Activated B cell treated with CpG ODN at 0.5 μM for 24 hours (primary cell): Measurements from ENCODE around the gene MMEL1. TPM values are rescaled to one million over a fixed set of nuclear protein-coding genes. Genes with fewer than 3 reads are reported as not detected.

Experiments
- ATAC-seq: fragments of 200-7000 bp; cut with Tn5 transposase; one replicate; pipeline ENCODE4 v1.10.0; 2021; ENCODE audit warnings: low read depth, mild to moderate bottlenecking, moderate library complexity
- CTCF ChIA-PET: fragments of 350-600 bp; sonication (Branson Sonifier 250); formaldehyde crosslinking; loops from one replicate; lab custom pipeline; 2021; ENCODE audit warnings: antibody characterized with exemption; lab: Charles Lee
- POLR2A ChIA-PET: fragments of 350-600 bp; sonication (Branson Sonifier 250); formaldehyde crosslinking; loops from one replicate; lab custom pipeline; 2021; ENCODE audit warnings: antibody characterized with exemption; lab: Charles Lee
- DNase-seq: peaks from one replicate; pipeline ENCODE4 v3.0.0; 2022
- H3K27ac Mint-ChIP-seq: one replicate; pipeline ENCODE4 v1.8.0; 2020; ENCODE audit warnings: mixed read lengths
- H3K27me3 Mint-ChIP-seq: one replicate; pipeline ENCODE4 v1.8.0; 2021; ENCODE audit warnings: mixed read lengths
- H3K36me3 Mint-ChIP-seq: one replicate; pipeline ENCODE4 v1.8.0; 2021; ENCODE audit warnings: low read depth, mixed read lengths
- H3K4me1 Mint-ChIP-seq: one replicate; pipeline ENCODE4 v1.8.0; 2021; ENCODE audit warnings: mixed read lengths
- H3K4me3 Mint-ChIP-seq: one replicate; pipeline ENCODE4 v1.8.0; 2020; ENCODE audit warnings: mild to moderate bottlenecking, mixed read lengths
- H3K9me3 Mint-ChIP-seq: one replicate; pipeline ENCODE4 v1.8.0; 2020; ENCODE audit warnings: mixed read lengths
- CTCF ChIP-seq: fragments of 200-600 bp; IDR thresholded peaks from one replicate; pipeline ENCODE4 v1.8.0; 2022; ENCODE audit warnings: antibody characterized with exemption, mild to moderate bottlenecking
- intact Hi-C: fragments of 100-400 bp; cut with micrococcal nuclease; formaldehyde crosslinking; loops from one replicate; pipeline ENCODE4 v1.15.1; 2024
- total RNA-seq: library from RNA; stranded (reverse); gene quantifications from 2 replicates; pipeline ENCODE4 v1.2.3, GENCODE V29; 2022

MMEL1 gene
- total RNA-seq, 1 donor from 2014 or later = not detected

- intact Hi-C loops = loop anchor here (1.0 to 5.0 kb wide), 11 partner anchors 8 to 874 kb away; partner anchors contain the start of genes MORN1, PANK4, PRXL2B and RER1
- CTCF ChIA-PET = interaction anchor here (0.7 to 3.1 kb wide), 13 partner anchors 14 to 353 kb away, joined by 3 to 21 read pairs (median 4); partner anchors contain the start of genes FAAP20, HES5, MORN1 and PANK4
- H3K4me1 Mint-ChIP-seq = peaks cover 42% of the 10 kb centered on the region
- no peaks in the 10 kb centered on the region for H3K27me3 Mint-ChIP-seq
- TF ChIP-seq CTCF = peak; percentile 25
- POLR2A ChIA-PET = interaction anchor here (0.6 to 8.0 kb wide), 17 partner anchors 9 to 918 kb away, joined by 3 to 209 read pairs (median 9); partner anchors contain the start of genes FAAP20, HES5, MORN1 and PANK4
- ATAC-seq = peak; percentile 23
- no peaks in the 10 kb centered on the region for H3K36me3 Mint-ChIP-seq
- no peaks in the 10 kb centered on the region for H3K9me3 Mint-ChIP-seq
- peak overlapping the region; percentile 87 for H3K4me3 Mint-ChIP-seq
- peak; percentile 79 for DNase-seq
- H3K27ac Mint-ChIP-seq = peak overlapping the region; percentile 96
Measured at GRCh38 chr1:2548068-2548589, 84.7 kb downstream of the MMEL1 start.

- H3K27me3 Mint-ChIP-seq = peaks cover 1% of the 10 kb centered on the region
- no peaks in the 10 kb centered on the region for H3K9me3 Mint-ChIP-seq
- TF ChIP-seq CTCF = no peak
- ChIA-PET CTCF (interaction anchor here (0.6 to 3.1 kb wide), 15 partner anchors 8 to 451 kb away, joined by 3 to 21 read pairs (median 4); partner anchors contain the start of genes FAAP20, HES5, PANK4 and PEX10), POLR2A (interaction anchor here (0.6 to 8.0 kb wide), 16 partner anchors 9 to 503 kb away, joined by 3 to 209 read pairs (median 10); partner anchors contain the start of genes FAAP20, HES5, MORN1 and PANK4)
- H3K4me3 Mint-ChIP-seq = peak overlapping the region; percentile 87
- DNase-seq = peak; percentile 55
- H3K4me1 Mint-ChIP-seq = peaks cover 42% of the 10 kb centered on the region
- intact Hi-C loops = loop anchor here (1.0 to 5.0 kb wide), 11 partner anchors 9 to 875 kb away; partner anchors contain the start of genes MORN1, PANK4, PRXL2B and RER1
- peak overlapping the region; percentile 96 for H3K27ac Mint-ChIP-seq
- peak; percentile 23 for ATAC-seq
- no peaks in the 10 kb centered on the region for H3K36me3 Mint-ChIP-seq
Measured at GRCh38 chr1:2547210-2548067, 85.4 kb downstream of the MMEL1 start.

- TF ChIP-seq CTCF = no peak
- H3K4me3 Mint-ChIP-seq = peak overlapping the region; percentile 87
- no peaks in the 10 kb centered on the region for H3K36me3 Mint-ChIP-seq
- peak overlapping the region; percentile 96 for H3K27ac Mint-ChIP-seq
- intact Hi-C loops = loop anchor here (5.0 kb wide), 2 partner anchors 234 to 876 kb away; no protein-coding TSS in a partner anchor
- ATAC-seq (peak; percentile 30), DNase-seq (peak; percentile 66)
- ChIA-PET CTCF (interaction anchor here (0.7 to 3.1 kb wide), 10 partner anchors 9 to 450 kb away, joined by 3 to 21 read pairs (median 6); partner anchors contain the start of genes FAAP20, HES5, PANK4 and PEX10), POLR2A (interaction anchor here (0.6 to 8.0 kb wide), 21 partner anchors 10 to 502 kb away, joined by 3 to 209 read pairs (median 6); partner anchors contain the start of genes FAAP20, HES5, MORN1 and PANK4)
- H3K4me1 Mint-ChIP-seq = peaks cover 42% of the 10 kb centered on the region
- H3K27me3 Mint-ChIP-seq = peaks cover 5% of the 10 kb centered on the region
- no peaks in the 10 kb centered on the region for H3K9me3 Mint-ChIP-seq
Measured at GRCh38 chr1:2546515-2547209, 86.2 kb downstream of the MMEL1 start.

GRCh38 chr1:2545754-2546514, 86.9 kb downstream of the MMEL1 start:
- peaks cover 6% of the 10 kb centered on the region for H3K27me3 Mint-ChIP-seq
- H3K4me3 Mint-ChIP-seq = peak overlapping the region; percentile 87
- peaks cover 39% of the 10 kb centered on the region for H3K4me1 Mint-ChIP-seq
- peak overlapping the region; percentile 50 for H3K27ac Mint-ChIP-seq
- no peaks in the 10 kb centered on the region for H3K36me3 Mint-ChIP-seq
- intact Hi-C loops = loop anchor here (5.0 kb wide), 2 partner anchors 234 to 876 kb away; no protein-coding TSS in a partner anchor
- ChIA-PET POLR2A (interaction anchor here (0.6 to 8.0 kb wide), 18 partner anchors 11 to 1518 kb away, joined by 3 to 209 read pairs (median 9); partner anchors contain the start of genes FAAP20, HES5, MORN1 and PANK4), CTCF (interaction anchor here (1.6 to 3.1 kb wide), 3 partner anchors 39 to 351 kb away, joined by 6 to 13 read pairs (median 12); partner anchors contain the start of genes FAAP20 and PRXL2B)
- no peak for TF ChIP-seq CTCF
- DNase-seq (peak; percentile 82), ATAC-seq (peak; percentile 51)
- H3K9me3 Mint-ChIP-seq = no peaks in the 10 kb centered on the region
